WERI-Rb-1 (cell line): ENCODE results near the gene RGL2.

Experiments used
- DNase-seq: peaks from one replicate; pipeline ENCODE4 v3.0.0-alpha.2; 2020
- H3K27ac ChIP-seq: fragments of 250-450 bp; sonication (Bioruptor Pico); 2 replicates; pipeline ENCODE4 v1.5.1; 2020; ENCODE audit warnings: mild to moderate bottlenecking, moderate library complexity
- H3K27me3 ChIP-seq: fragments of 250-450 bp; sonication (Bioruptor Pico); 2 replicates; pipeline ENCODE4 v1.5.1; 2021; ENCODE audit warnings: mild to moderate bottlenecking, low read depth, moderate library complexity; ENCODE audit not compliant: insufficient read depth, severe bottlenecking
- H3K36me3 ChIP-seq: fragments of 250-450 bp; sonication (Bioruptor Pico); 2 replicates; pipeline ENCODE4 v1.5.1; 2020; ENCODE audit warnings: mild to moderate bottlenecking, moderate library complexity
- H3K4me3 ChIP-seq: 2 replicates; pipeline ENCODE4 v1.5.1; 2011; ENCODE audit warnings: low read depth, mild to moderate bottlenecking, control low read depth, low read length
- H3K9me3 ChIP-seq: fragments of 250-450 bp; sonication (Bioruptor Pico); 2 replicates; pipeline ENCODE4 v1.5.1; 2021; ENCODE audit warnings: mild to moderate bottlenecking, moderate library complexity; ENCODE audit not compliant: severe bottlenecking
- CTCF ChIP-seq: IDR thresholded peaks from 2 replicates; pipeline ENCODE4 v1.5.1; 2011; ENCODE audit warnings: low read depth, mild to moderate bottlenecking, control low read depth, inconsistent platforms, low read length

The RGL2 gene

GRCh38 chr6:33250731-33251130 lies 48.0 kb downstream of the RGL2 start:
- no peak overlapping the region for H3K4me3 ChIP-seq
- H3K27ac ChIP-seq, result no peak overlapping the region
- no peak for DNase-seq
- H3K36me3 ChIP-seq, result peaks cover 14% of the 10 kb centered on the region
- no peaks in the 10 kb centered on the region for H3K27me3 ChIP-seq
- no peak for TF ChIP-seq CTCF
- no peaks in the 10 kb centered on the region for H3K9me3 ChIP-seq

GRCh38 chr6:33249732-33250630 lies 48.8 kb downstream of the RGL2 start:
- H3K9me3 ChIP-seq, result no peaks in the 10 kb centered on the region
- peaks cover 13% of the 10 kb centered on the region for H3K36me3 ChIP-seq
- H3K27me3 ChIP-seq, result no peaks in the 10 kb centered on the region
- H3K4me3 ChIP-seq, result peak overlapping the region; percentile 78
- DNase-seq, result peak; percentile 34
- peak overlapping the region; percentile 69 for H3K27ac ChIP-seq
- TF ChIP-seq CTCF, result no peak

- peak overlapping the region; percentile 69 for H3K27ac ChIP-seq
- peak; percentile 100 for DNase-seq
- H3K4me3 ChIP-seq, result peak overlapping the region; percentile 78
Observed at GRCh38 chr6:33248932-33249731, 49.6 kb downstream of the RGL2 start.

GRCh38 chr6:33248643-33248931 lies 50.2 kb downstream of the RGL2 start:
- Histone ChIP-seq H3K4me3 (peak overlapping the region; percentile 78), H3K27me3 (no peaks in the 10 kb centered on the region), H3K27ac (peak overlapping the region; percentile 37), H3K9me3 (no peaks in the 10 kb centered on the region), H3K36me3 (peaks cover 13% of the 10 kb centered on the region)
- no peak for TF ChIP-seq CTCF
- DNase-seq, result no peak

More at GRCh38 chr6:33248932-33249731, 49.6 kb downstream of the RGL2 start:
- TF ChIP-seq CTCF, result peak; percentile 39; the same call in 1 of the 2 replicates
- no peaks in the 10 kb centered on the region for H3K27me3 ChIP-seq
- H3K36me3 ChIP-seq, result peaks cover 13% of the 10 kb centered on the region
- H3K9me3 ChIP-seq, result no peaks in the 10 kb centered on the region

- no peaks in the 10 kb centered on the region for H3K9me3 ChIP-seq
- peak overlapping the region; percentile 38 for H3K27ac ChIP-seq
- no peaks in the 10 kb centered on the region for H3K27me3 ChIP-seq
- peak overlapping the region; percentile 78 for H3K4me3 ChIP-seq
- TF ChIP-seq CTCF, result peak; percentile 99
- peaks cover 13% of the 10 kb centered on the region for H3K36me3 ChIP-seq
- peak; percentile 97 for DNase-seq
Observed at GRCh38 chr6:33247977-33248642, 50.6 kb downstream of the RGL2 start.
